ENCODE measurements around the gene SH3GL1.

DNA sequence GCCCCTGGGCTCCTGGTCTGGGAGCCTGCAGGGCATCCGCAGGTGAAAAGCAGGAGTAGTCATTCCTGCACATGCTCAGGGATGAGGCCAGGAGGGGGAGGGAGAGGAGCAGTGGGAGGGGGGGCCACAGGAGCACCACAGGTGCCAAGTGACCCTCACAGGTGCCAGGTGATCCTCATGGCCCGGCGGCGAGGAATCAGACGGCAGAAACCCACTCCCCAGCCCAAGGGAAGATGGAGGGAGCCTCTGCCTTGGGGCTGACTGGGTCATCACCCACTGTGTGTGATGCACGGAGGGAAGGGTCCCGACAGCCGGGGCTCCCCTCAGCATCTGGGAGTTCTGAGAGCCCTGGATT lies 27.4 kb downstream of the SH3GL1 start:
- no peak for TF ChIP-seq POLR2AphosphoS5 (IDR thresholded peaks at IDR 0.05)
- TF ChIP-seq, protein P1, sequence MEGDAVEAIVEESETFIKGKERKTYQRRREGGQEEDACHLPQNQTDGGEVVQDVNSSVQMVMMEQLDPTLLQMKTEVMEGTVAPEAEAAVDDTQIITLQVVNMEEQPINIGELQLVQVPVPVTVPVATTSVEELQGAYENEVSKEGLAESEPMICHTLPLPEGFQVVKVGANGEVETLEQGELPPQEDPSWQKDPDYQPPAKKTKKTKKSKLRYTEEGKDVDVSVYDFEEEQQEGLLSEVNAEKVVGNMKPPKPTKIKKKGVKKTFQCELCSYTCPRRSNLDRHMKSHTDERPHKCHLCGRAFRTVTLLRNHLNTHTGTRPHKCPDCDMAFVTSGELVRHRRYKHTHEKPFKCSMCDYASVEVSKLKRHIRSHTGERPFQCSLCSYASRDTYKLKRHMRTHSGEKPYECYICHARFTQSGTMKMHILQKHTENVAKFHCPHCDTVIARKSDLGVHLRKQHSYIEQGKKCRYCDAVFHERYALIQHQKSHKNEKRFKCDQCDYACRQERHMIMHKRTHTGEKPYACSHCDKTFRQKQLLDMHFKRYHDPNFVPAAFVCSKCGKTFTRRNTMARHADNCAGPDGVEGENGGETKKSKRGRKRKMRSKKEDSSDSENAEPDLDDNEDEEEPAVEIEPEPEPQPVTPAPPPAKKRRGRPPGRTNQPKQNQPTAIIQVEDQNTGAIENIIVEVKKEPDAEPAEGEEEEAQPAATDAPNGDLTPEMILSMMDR (IDR thresholded peaks at IDR 0.05) = no peak

Measured in breast epithelium (tissue), 3 donors.